Transverse colon (tissue), 4 donors: ENCODE measurements around the gene SYTL4. TPM values are rescaled to one million over a fixed set of nuclear protein-coding genes. Genes with fewer than 3 reads are reported as not detected.

Source experiments
- DNase-seq: peaks from one replicate; pipeline ENCODE4 v3.0.0-alpha.2; 2019
- H3K27ac ChIP-seq, 4 donors: fragments of 200-600 bp; sonication (generic); 2 replicates each; pipeline ENCODE4 v1.5.1; 2016 to 2018; ENCODE audit warnings: inconsistent platforms in 4 of 4
- H3K27me3 ChIP-seq: fragments of 200-600 bp; sonication (generic); 2 replicates; pipeline ENCODE4 v1.5.1; 2017; ENCODE audit warnings: inconsistent platforms
- H3K36me3 ChIP-seq, 4 donors: fragments of 200-600 bp; sonication (generic); 2 replicates each; pipeline ENCODE4 v1.5.1; 2017 to 2019; ENCODE audit warnings: inconsistent platforms in 4 of 4
- H3K4me1 ChIP-seq, 4 donors: fragments of 200-600 bp; sonication (generic); 2 replicates each; pipeline ENCODE4 v1.5.1; 2017 to 2020; ENCODE audit warnings: inconsistent platforms in 4 of 4
- H3K4me3 ChIP-seq, 4 donors: fragments of 200-600 bp; sonication (generic); 1 replicate in 1 of 4; 2 replicates in 3 of 4; pipeline versions ENCODE4 v1.5.1 to v1.6.1; 2017 to 2019; ENCODE audit warnings: inconsistent platforms in 4 of 4
- H3K9me3 ChIP-seq, 2 donors: fragments of 200-600 bp; sonication (generic); 2 replicates each; pipeline ENCODE4 v1.5.1; 2017 to 2019; ENCODE audit warnings: inconsistent platforms in 2 of 2
- CTCF ChIP-seq, 5 experiments: fragments of 200-600 bp in 3 of 5; fragments of 450-650 bp in 2 of 5; sonication (generic) in 3 of 5; IDR thresholded peaks; 1 replicate in 2 of 5; 2 replicates in 3 of 5; pipeline ENCODE4 v1.5.1; 2016 to 2017; ENCODE audit warnings: antibody characterized with exemption in 5 of 5, inconsistent platforms in 3 of 5, mild to moderate bottlenecking in 2 of 5, moderate library complexity in 1 of 5
- EP300 ChIP-seq: sonication (generic); formaldehyde crosslinking; IDR thresholded peaks from one replicate; pipeline ENCODE4 v1.6.1; 2017; ENCODE audit warnings: antibody characterized with exemption, low read depth
- POLR2A ChIP-seq: fragments of 450-650 bp; IDR thresholded peaks from one replicate; pipeline ENCODE4 v1.6.1; 2016; ENCODE audit warnings: antibody characterized with exemption, mild to moderate bottlenecking, moderate library complexity
- POLR2AphosphoS5 ChIP-seq, 3 donors: sonication (generic); formaldehyde crosslinking; IDR thresholded peaks; one replicate each; pipeline ENCODE4 v1.6.1; 2016; ENCODE audit warnings: antibody characterized with exemption in 3 of 3
- WGBS, 2 donors: methylation state at CpG; one replicate each; pipeline ENCODE4 v1.1.5; 2018; ENCODE audit warnings: low coverage in 1 of 2; 5-methylcytosine and 5-hydroxymethylcytosine counted together
- in situ Hi-C, 4 donors: fragments of 200-750 bp; cut with MboI; loops; one replicate each; pipeline versions ENCODE4 v1.15.0 to v1.15.1; 2017; ENCODE audit warnings: low sequenced_read_pairs in 3 of 4, low pct_ligation_motif_present in 1 of 4, low pct_unique_long_range_greater_than_20kb in 1 of 4
- intact Hi-C: fragments of 100-400 bp; cut with DNase I; formaldehyde crosslinking; loops from one replicate; pipeline ENCODE4 v1.15.1; 2023; ENCODE audit warnings: low total_unique reads
- total RNA-seq, 4 donors: library from RNA; depleted of rRNA; stranded (reverse); fragments of >200 nt; gene quantifications; one replicate each; pipeline ENCODE4 v1.1.0, GENCODE V29; 2016

Gene SYTL4
- total RNA-seq, 4 donors from 2014 or later, result 39.0 to 49.7 (median 43.1) TPM

GRCh38 chrX:100658941-100659381, 73.0 kb downstream of the SYTL4 start:
- H3K4me3 ChIP-seq, result no peak overlapping the region
- intact Hi-C loops (no loop called here), in situ Hi-C loops (no loop called here)
- peaks cover 0 to 26% (median 4%) of the 10 kb centered on the region in 4 donors for H3K4me1 ChIP-seq
- H3K36me3 ChIP-seq, result no peaks in the 10 kb centered on the region
- DNase-seq, result no peak
- H3K27ac ChIP-seq, result peak overlapping the region; percentile 67 to 77 (median 75)
- TF ChIP-seq POLR2A (no peak), POLR2AphosphoS5 (IDR thresholded peaks at IDR 0.05) (peak in 1 of 3 donors; percentile 20), CTCF (IDR thresholded peaks at IDR 0.05) (no peak)
- no peaks in the 10 kb centered on the region for H3K27me3 ChIP-seq
- whole genome bisulfite sequencing, 2 donors, result 14% methylated on average over 3 of the region's 3 CpGs; no CpG with 5 or more reads in 1 of the 2 donors
- H3K9me3 ChIP-seq, result no peaks in the 10 kb centered on the region

GRCh38 chrX:100654261-100654660, 77.7 kb downstream of the SYTL4 start:
- Histone ChIP-seq H3K27ac (peak overlapping the region in 2 of 4 donors; percentile 14 to 23), H3K4me1 (peaks cover 0 to 27% (median 4%) of the 10 kb centered on the region in 4 donors), H3K36me3 (no peaks in the 10 kb centered on the region), H3K9me3 (no peaks in the 10 kb centered on the region), H3K4me3 (no peak overlapping the region), H3K27me3 (no peaks in the 10 kb centered on the region)
- no peak for DNase-seq
- TF ChIP-seq POLR2AphosphoS5 (IDR thresholded peaks at IDR 0.05) (no peak), CTCF (IDR thresholded peaks at IDR 0.05) (peak in 1 of 5 experiments; percentile 21), POLR2A (no peak)
- in situ Hi-C loops, result no loop called here
- intact Hi-C loops, result no loop called here
- WGBS, 2 donors, result 17% methylated on average over 3 of the region's 3 CpGs; no CpG with 5 or more reads in 1 of the 2 donors

GRCh38 chrX:100652266-100652665, 79.7 kb downstream of the SYTL4 start:
- in situ Hi-C loops (no loop called here), intact Hi-C loops (no loop called here)
- DNase-seq, result no peak
- no peaks in the 10 kb centered on the region for H3K9me3 ChIP-seq
- H3K4me3 ChIP-seq, result no peak overlapping the region
- H3K27me3 ChIP-seq, result no peaks in the 10 kb centered on the region
- H3K4me1 ChIP-seq, result peaks cover 0 to 43% (median 11%) of the 10 kb centered on the region in 4 donors
- TF ChIP-seq POLR2A (no peak), CTCF (IDR thresholded peaks at IDR 0.05) (no peak), EP300 (no peak), POLR2AphosphoS5 (IDR thresholded peaks at IDR 0.05) (no peak)
- no peaks in the 10 kb centered on the region for H3K36me3 ChIP-seq
- 77 to 86% methylated on average over 2 of the region's 2 CpGs for WGBS, 2 donors
- no peak overlapping the region for H3K27ac ChIP-seq

GRCh38 chrX:100650841-100651240, 81.1 kb downstream of the SYTL4 start:
- Histone ChIP-seq H3K27ac (peak overlapping the region; percentile 79 to 84 (median 82)), H3K27me3 (no peaks in the 10 kb centered on the region), H3K4me1 (peaks cover 0 to 49% (median 11%) of the 10 kb centered on the region in 4 donors), H3K9me3 (no peaks in the 10 kb centered on the region), H3K4me3 (no peak overlapping the region), H3K36me3 (no peaks in the 10 kb centered on the region)
- 89% methylated on average over 1 of the region's 1 CpG; no CpG with 5 or more reads in 1 of the 2 donors for WGBS, 2 donors
- in situ Hi-C loops (no loop called here), intact Hi-C loops (no loop called here)
- no peak for TF ChIP-seq CTCF (IDR thresholded peaks at IDR 0.05)
- no peak for TF ChIP-seq EP300
- no peak for TF ChIP-seq POLR2AphosphoS5 (IDR thresholded peaks at IDR 0.05)
- TF ChIP-seq POLR2A, result no peak
- DNase-seq, result no peak
